Epithelial cell of esophagus (primary cell): Measurements from ENCODE around the gene HHIP.

Source experiments
- DNase-seq: peaks from one replicate; pipeline ENCODE4 v3.0.0; 2010; ENCODE audit warnings: low read depth
- H3K4me3 ChIP-seq: 2 replicates; pipeline ENCODE4 v1.5.1; 2011; ENCODE audit warnings: mild to moderate bottlenecking, low read length, control low read depth
- CTCF ChIP-seq: IDR thresholded peaks from 2 replicates; pipeline ENCODE4 v1.5.1; 2011; ENCODE audit warnings: low read depth, mild to moderate bottlenecking, low read length, control low read depth, inconsistent platforms; ENCODE audit not compliant: insufficient read depth; ENCODE audit errors: missing control alignments

The HHIP gene

GRCh38 chr4:144645631-144646522, at the start of gene HHIP:
HHIP (plus strand) TSS chr4:144646156; CDS start chr4:144646676, 520 bp downstream.
- H3K4me3 ChIP-seq, result peak within 1 kb of the TSS; percentile 30
- TF ChIP-seq CTCF, result no peak
- peak; percentile 23 for DNase-seq

- DNase-seq, result no peak
- TF ChIP-seq CTCF, result no peak
- H3K4me3 ChIP-seq, result no peak overlapping the region
Measured at GRCh38 chr4:144597171-144597570, 48.8 kb upstream of the HHIP start.

- DNase-seq, result no peak
- no peak overlapping the region for H3K4me3 ChIP-seq
- TF ChIP-seq CTCF, result no peak
Measured at GRCh38 chr4:144599621-144600020, 46.3 kb upstream of the HHIP start.

- no peak overlapping the region for H3K4me3 ChIP-seq
- peak; percentile 62 for TF ChIP-seq CTCF
- DNase-seq, result peak; percentile 42
Measured at GRCh38 chr4:144611850-144612249, 34.1 kb upstream of the HHIP start.

GRCh38 chr4:144614850-144615585, 30.9 kb upstream of the HHIP start:
- TF ChIP-seq CTCF, result no peak
- no peak overlapping the region for H3K4me3 ChIP-seq
- DNase-seq, result peak; percentile 69

- H3K4me3 ChIP-seq, result no peak overlapping the region
- TF ChIP-seq CTCF, result no peak
Measured at GRCh38 chr4:144621681-144622080, 24.3 kb upstream of the HHIP start.

More at GRCh38 chr4:144621681-144622080, 24.3 kb upstream of the HHIP start:
- peak; percentile 76 for DNase-seq
